Pulmonary artery endothelial cell (primary cell): ENCODE measurements around the gene ST14. TPM values are rescaled to one million over a fixed set of nuclear protein-coding genes. Genes with fewer than 3 reads are reported as not detected.
"Not testable (repeated sequence)": the region's sequence is repeated elsewhere in the genome, so short reads cannot be mapped to it uniquely, and the experiment has no call there.

Source experiments
- DNase-seq: peaks from one replicate; pipeline ENCODE4 v3.0.0-alpha.2; 2011; ENCODE audit warnings: low read depth, low spot score
- total RNA-seq: library from RNA; depleted of rRNA; stranded (reverse); fragments of >200 nt; gene quantifications from 2 replicates; pipeline ENCODE4 v1.2.3, GENCODE V29; 2014

ST14 gene
- total RNA-seq, 1 donor from 2014 or later: under 0.01 TPM

GRCh38 chr11:130163346-130164220 lies 4.0 kb downstream of the ST14 start:
- DNase-seq: no peak

DNA sequence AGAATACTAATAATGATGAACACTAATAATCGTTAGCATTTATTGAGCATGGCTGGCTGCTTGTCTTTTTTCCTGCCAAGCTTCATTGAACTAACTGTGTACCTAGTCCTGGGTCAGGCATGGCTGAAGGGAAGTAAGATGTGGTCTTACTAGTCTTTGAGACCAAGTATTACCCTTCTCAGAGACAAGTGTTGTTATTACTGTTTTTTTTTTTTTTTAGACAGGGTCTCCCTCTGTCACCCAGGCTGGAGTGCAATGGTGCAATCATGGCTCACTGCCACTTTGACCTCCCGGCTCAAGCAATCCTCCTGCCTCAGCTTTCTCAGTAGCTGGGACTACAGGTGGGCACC lies 4.6 kb downstream of the ST14 start:
- DNase-seq: no peak

GRCh38 chr11:130165601-130166456 lies 6.2 kb downstream of the ST14 start:
- DNase-seq: no peak

DNA sequence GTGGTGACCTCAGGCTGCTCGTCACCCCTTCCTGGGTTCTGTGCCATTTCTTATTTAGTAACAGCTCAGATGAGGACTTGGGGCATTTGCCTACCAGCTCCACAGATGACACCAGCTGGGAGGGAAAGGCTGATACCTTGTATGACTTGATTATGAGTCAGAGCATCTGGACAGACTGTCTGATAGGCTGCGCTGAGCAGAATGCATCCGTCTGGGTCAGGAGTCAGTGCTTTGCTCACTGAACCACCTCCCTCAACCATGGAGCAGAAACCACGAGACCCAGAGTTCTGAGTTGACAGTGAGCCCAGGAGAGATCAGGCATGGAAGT lies 6.8 kb downstream of the ST14 start:
- DNase-seq: peak; percentile 35

GRCh38 chr11:130167146-130167545 lies 7.6 kb downstream of the ST14 start:
- no peak for DNase-seq

DNA sequence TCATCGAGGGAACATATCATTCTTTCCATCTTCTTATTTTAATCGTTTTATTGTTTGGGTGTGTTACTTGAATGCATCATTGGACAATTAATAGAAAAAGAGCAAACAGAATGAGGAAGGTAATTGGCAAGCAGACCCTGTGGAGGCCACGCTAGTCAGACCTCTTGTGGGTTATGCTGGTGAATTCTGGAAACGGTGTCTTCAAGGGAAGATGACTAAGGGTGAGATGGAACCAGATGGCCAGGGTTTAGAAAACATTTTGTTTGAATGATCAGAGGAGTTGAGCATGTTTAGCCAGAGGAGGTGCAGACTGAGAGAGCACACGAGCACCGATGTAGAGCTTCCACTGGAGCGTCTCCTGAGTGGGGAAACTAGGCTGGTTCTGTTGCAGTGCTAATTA lies 8.5 kb downstream of the ST14 start:
- DNase-seq: no peak

- DNase-seq: no peak
These were observed 10.8 kb downstream of the ST14 start for GRCh38 chr11:130170345-130170744.

- DNase-seq: no peak
These were observed 12.0 kb downstream of the ST14 start for GRCh38 chr11:130171534-130171933.

DNA sequence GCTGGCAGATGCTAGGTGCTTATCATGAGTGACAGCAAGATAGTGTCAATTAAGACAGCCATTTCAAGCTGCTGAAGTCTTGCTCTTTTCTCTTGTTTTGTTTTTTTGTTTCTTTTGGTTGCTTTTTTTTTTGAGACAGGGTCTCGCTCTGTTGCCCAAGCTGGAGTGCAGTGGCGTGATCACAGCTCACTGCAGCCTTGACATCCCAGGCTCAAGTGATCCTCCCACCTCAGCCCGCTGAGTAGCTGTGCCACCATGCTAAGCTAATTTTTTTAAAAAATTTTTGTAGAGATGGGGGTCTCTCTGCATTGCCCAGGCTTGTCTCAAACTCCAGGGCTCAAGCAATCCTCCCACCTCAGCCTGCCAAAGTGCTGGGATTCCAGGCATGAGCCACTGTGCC lies 12.4 kb downstream of the ST14 start:
- not testable (repeated sequence) for DNase-seq

GRCh38 chr11:130174642-130175041 lies 15.1 kb downstream of the ST14 start:
- DNase-seq: no peak

DNA sequence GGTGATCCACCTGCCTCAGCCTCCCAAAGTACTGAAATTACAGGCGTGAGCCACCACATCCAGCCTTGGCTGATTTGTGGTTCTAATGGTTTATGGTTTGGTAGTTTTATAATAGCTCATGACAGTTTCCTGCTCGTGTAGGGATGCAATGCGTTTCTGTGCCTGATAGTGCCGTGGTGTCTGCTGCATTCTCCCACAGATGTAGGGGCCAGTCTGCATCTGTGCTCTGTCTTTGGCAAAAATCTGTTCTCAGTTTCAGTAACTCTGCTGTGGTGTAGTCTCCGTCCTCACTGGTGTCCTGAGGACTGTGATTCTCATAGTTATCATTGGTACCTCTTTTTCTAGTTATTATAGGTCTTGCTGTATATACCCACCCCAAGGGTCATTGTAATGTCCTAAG lies 16.3 kb downstream of the ST14 start:
- DNase-seq: no peak

DNA sequence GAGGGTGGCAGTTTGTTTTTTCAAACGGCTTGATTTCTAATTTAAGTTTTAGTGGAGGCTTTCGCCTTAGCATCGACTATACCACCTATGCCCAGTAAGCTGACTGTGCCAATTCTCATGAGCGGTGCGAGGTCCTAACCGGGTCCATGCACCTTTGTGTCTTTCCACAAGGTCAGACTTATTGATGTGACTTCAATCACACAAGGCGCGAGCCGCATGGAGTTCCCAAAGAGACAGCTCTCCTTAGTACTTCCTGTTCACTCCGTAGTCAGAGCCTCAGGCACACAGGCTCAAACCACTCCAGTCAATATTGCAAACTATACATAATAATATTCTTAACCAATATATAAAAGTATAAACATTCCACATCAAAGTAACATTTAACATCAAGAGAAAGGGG lies 18.2 kb downstream of the ST14 start:
- DNase-seq: no peak

DNA sequence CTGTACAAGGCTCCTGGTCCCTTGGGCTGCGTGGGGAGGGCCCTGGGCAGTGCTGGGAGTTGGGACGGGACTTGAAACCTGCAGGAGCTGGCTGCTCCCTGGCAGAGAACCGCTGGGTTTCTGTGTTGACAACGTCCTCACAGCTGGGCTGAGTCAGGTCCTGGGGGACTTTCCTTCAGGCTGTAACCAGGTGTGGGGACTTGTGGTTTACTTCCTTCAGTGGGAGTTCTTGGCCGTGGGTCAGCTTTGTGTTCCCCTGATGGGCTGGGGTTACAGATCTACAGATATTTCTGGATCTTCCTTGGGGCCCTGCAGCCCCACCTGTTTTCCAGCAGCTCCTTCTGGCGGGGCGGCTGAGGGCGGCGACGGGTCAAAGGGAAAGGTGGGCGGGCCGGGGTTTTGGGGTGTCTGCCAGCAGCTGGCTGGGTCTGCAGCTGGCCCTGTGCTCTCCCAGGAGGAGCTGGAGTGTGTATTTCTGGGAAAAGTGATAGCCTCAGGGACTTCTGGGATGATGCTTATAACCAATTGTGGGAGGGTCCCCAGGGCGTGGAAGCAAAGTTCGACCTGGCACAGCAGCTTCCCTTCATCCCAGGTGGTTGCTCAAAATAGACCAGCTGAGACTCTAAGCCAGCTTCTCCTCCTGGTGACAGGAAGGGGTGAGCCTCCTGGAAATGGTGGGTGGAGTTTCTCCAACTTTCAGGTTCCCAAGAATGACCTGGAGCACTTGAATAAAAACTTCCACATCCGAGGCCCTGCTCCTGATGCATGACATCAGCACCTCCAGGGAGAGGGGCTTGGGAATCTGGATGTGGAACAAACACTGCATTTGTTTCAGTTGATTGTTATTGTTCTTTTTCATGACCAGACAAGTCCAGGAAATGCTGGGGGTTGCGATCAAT lies 19.1 kb downstream of the ST14 start:
- no peak for DNase-seq

DNA sequence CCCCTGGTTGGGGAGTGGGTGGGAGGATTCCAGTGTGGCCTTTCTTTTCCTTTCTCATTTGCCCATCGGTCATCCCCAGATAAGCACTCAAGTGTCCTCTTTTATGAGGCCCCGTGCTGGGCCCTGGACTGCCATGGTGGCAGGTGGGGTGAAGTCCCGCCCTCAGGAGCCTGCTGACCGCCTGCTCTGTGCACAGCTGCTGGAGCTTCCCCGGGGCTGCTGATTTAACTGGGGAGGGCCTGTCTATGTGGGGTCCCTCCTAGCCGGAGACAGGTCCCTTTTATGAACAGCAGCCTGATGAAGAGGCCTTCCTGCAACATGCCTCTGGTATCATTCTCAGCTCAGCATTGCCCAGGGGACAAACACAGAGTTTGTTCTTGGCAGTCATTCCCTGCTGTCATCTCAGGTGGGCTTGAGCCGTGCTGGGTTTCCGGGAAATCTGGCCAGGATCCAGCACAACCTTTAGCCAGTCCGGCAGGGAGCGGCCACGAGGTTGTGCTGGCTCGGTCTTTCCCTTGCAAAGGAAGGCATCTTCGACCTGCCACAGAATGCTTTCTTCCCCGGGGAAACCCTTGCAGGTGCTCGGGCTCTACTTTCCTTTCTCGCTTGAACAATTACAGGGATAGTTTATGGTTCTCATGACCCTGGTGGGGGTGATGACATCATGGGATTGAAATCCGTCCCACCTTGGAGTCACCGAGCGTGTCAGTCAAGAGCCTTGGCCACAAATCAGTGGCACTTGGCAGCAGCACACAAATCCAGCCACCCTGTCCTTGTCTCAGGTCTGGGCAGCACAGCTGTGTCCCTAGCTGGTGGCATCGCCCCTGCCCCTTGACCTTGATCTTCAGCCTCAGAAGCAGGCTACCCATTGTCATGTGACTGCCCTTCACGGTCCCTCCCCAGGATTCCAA lies 20.1 kb downstream of the ST14 start:
- DNase-seq: no peak

DNA sequence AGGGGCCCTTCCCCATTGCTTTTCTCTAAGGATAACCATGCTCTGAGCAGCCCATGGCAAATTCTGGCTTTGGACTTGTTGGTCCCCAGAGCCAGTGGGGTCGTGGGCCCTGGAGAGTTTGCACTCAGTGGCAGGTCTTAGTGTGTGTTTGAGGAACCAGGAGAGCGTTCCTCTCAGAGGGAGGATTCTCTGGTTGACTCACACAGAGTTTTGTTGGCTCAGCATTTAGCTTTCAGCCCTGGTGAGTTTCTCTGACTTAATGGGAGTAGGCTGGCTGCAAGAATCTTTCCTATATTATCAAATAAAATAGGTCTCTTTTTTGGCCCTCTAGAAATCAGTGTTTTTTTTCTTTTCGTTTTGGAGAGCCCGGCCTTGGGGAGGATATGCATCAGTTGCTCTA lies 20.9 kb downstream of the ST14 start:
- no peak for DNase-seq

GRCh38 chr11:130180896-130181294 lies 21.3 kb downstream of the ST14 start:
- no peak for DNase-seq

- DNase-seq: no peak
These were observed 22.0 kb downstream of the ST14 start for GRCh38 chr11:130181295-130182272.

DNA sequence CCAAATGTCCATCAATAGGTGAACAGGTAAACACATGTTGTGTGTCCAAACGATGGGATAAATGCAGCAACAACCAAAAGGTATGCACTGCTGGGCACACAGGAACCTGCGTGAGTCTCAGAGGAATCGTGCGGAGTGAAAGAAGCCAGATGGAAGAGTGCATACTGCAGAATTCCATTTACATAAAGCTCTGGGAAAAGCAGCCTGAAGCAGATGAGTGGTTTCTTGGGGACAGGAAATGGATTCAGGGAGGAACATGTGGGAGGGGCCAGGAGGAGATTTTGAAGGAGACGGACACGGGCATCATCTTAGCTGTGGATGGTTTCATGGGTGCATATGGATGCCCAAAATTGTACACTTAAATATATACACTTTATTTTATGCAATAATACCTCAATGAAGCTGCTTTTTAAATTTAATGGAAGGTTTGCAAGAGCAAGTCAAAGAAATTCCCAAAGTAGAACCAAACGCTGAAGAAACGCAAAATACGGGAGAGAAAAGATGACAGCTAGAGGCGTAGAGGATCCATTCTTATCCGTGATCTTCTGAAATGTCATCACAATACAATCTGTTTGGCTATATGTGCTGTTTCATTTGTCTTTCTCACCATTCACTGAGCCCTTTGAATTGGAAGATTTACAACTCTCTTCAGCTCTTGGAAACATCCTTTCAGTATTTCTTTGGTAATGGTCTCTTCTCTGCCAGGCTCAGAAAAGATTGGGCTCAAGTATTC lies 24.5 kb downstream of the ST14 start:
- DNase-seq: no peak

DNA sequence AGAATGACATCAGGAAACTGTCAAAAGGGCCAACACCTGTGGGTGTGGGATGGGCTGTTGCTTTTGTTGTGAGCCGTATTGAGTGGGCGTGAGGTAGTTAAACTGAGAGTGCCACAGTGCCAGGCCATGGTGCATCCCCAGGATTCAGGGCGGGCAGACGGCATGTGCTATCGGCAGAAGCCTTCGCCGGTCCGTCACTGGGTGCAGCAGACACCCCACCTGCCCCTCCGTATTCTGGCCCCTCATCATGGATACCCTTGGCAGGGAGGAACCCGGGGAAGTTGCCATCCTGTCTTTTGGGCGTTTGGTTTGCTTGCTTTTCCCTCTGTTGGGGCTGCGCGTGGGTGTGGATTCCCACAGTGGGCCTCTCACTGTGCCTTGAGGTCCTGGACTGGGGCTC lies 27.5 kb downstream of the ST14 start:
- DNase-seq: no peak
